Measurements from ENCODE around the gene TMEM97. TPM values are rescaled to one million over a fixed set of nuclear protein-coding genes. Genes with fewer than 3 reads are reported as not detected.

Gene TMEM97
- total RNA-seq, 2 donors from 2014 or later, result 11.8 to 127 TPM

Small RNAs within 50 kb of the gene (microRNA-seq; reads per million reads assigned to microRNA genes)
- 0.42 reads per million for gene MIR4723

Other genes starting within 250 kb of the TMEM97 start
- gene IFT20, start 16.3 kb downstream of the TMEM97 start, total RNA-seq, result 10 to 100 TPM; 45.2 to 55.0 TPM
- gene TNFAIP1, start 16.6 kb downstream of the TMEM97 start, total RNA-seq, result 10 to 100 TPM; 32.2 to 63.1 TPM
- gene POLDIP2, start 38.3 kb downstream of the TMEM97 start, total RNA-seq, result 100 to 1,000 TPM in 1 of 2 donors, 10 to 100 TPM in 1; 94.4 to 140 TPM
- gene SEBOX, start 46.0 kb downstream of the TMEM97 start, total RNA-seq, result not detected
- gene VTN, start 51.1 kb downstream of the TMEM97 start, total RNA-seq, result 10 to 100 TPM in 1 of 2 donors, under 1 TPM in 1; 0.14 to 57.8 TPM
- gene SARM1, start 52.5 kb downstream of the TMEM97 start, total RNA-seq, result 10 to 100 TPM; 20.6 to 21.4 TPM
- gene SLC46A1, start 87.0 kb downstream of the TMEM97 start, total RNA-seq, result 10 to 100 TPM; 14.9 to 20.1 TPM
- gene SLC13A2, start 154.4 kb downstream of the TMEM97 start, total RNA-seq, result under 1 TPM; 0.09 to 0.68 TPM
- 1 to 10 TPM in 1 of 2 donors, under 1 TPM in 1; 0.64 to 1.2 TPM for gene FOXN1, start 187.1 kb downstream of the TMEM97 start, total RNA-seq
- gene UNC119, start 233.4 kb downstream of the TMEM97 start, total RNA-seq, result 100 to 1,000 TPM in 1 of 2 donors, 10 to 100 TPM in 1; 51.1 to 154 TPM

All from prostate gland (tissue), 2 donors.